ENCODE measurements around the gene VPS54. TPM values are rescaled to one million over a fixed set of nuclear protein-coding genes. Genes with fewer than 3 reads are reported as not detected.
"Not testable (repeated sequence)": the region's sequence is repeated elsewhere in the genome, so short reads cannot be mapped to it uniquely, and the experiment has no call there.

VPS54 gene
- total RNA-seq, 1 donor from 2014 or later: 17.5 TPM

- peak; percentile 0 for DNase-seq (ENCODE audit: low read depth)
- Mint-ChIP-seq H3K9me3 (ENCODE audit: unreplicated experiment) (peaks cover 4% of the 10 kb centered on the region), H3K27ac (ENCODE audit: unreplicated experiment) (no peak overlapping the region), H3K36me3 (ENCODE audit: low read depth, unreplicated experiment) (peaks cover 10% of the 10 kb centered on the region), H3K27me3 (ENCODE audit: low read depth, unreplicated experiment) (no peaks in the 10 kb centered on the region), H3K4me3 (ENCODE audit: unreplicated experiment) (no peak overlapping the region), H3K4me1 (ENCODE audit: low read depth, unreplicated experiment) (no peaks in the 10 kb centered on the region)
- Histone ChIP-seq H3K4me3 (ENCODE audit: insufficient read depth, low read depth, low read length) (no peak overlapping the region), H2AFZ (ENCODE audit: low read depth, low read length) (no peak overlapping the region), H3K27ac (ENCODE audit: low read depth, low read length) (no peak overlapping the region), H3K9me3 (ENCODE audit: insufficient read depth, low read depth, low read length) (no peaks in the 10 kb centered on the region), H4K20me1 (ENCODE audit: insufficient read depth, low read length) (no peaks in the 10 kb centered on the region), H3K27me3 (ENCODE audit: insufficient read depth, low read length) (no peaks in the 10 kb centered on the region), H3K79me2 (ENCODE audit: insufficient read depth, low read length) (no peaks in the 10 kb centered on the region), H3K36me3 (ENCODE audit: insufficient read depth, low read length) (peaks cover 3% of the 10 kb centered on the region), H3K4me2 (ENCODE audit: low read length) (no peak overlapping the region), H3K4me1 (ENCODE audit: insufficient read depth, low read length) (no peaks in the 10 kb centered on the region), H3K9ac (ENCODE audit: low read length) (no peak overlapping the region)
- TF ChIP-seq EZH2 (IDR thresholded peaks at IDR 0.05; ENCODE audit: insufficient read depth, low read length) (no peak), CTCF (IDR thresholded peaks at IDR 0.05; ENCODE audit: insufficient read depth, low read depth, low read length) (no peak)
- FAIRE-seq: peak; percentile 34
Measured at GRCh38 chr2:63950414-63950813, 68.8 kb downstream of the VPS54 start.

GRCh38 chr2:63942788-63943187 is 76.4 kb downstream of the VPS54 start:
- peaks cover 1% of the 10 kb centered on the region for H3K9me3 Mint-ChIP-seq (ENCODE audit: unreplicated experiment)
- no peak overlapping the region for H3K27ac Mint-ChIP-seq (ENCODE audit: unreplicated experiment)
- Histone ChIP-seq H3K79me2 (ENCODE audit: insufficient read depth, low read length) (no peaks in the 10 kb centered on the region), H3K9ac (ENCODE audit: low read length) (no peak overlapping the region), H3K4me1 (ENCODE audit: insufficient read depth, low read length) (no peaks in the 10 kb centered on the region), H3K27ac (ENCODE audit: low read depth, low read length) (no peak overlapping the region), H3K27me3 (ENCODE audit: insufficient read depth, low read length) (no peaks in the 10 kb centered on the region), H3K9me3 (ENCODE audit: insufficient read depth, low read depth, low read length) (no peaks in the 10 kb centered on the region), H3K4me3 (ENCODE audit: insufficient read depth, low read depth, low read length) (no peak overlapping the region), H3K36me3 (ENCODE audit: insufficient read depth, low read length) (no peaks in the 10 kb centered on the region), H4K20me1 (ENCODE audit: insufficient read depth, low read length) (no peaks in the 10 kb centered on the region), H2AFZ (ENCODE audit: low read depth, low read length) (no peak overlapping the region), H3K4me2 (ENCODE audit: low read length) (no peak overlapping the region)
- no peaks in the 10 kb centered on the region for H3K27me3 Mint-ChIP-seq (ENCODE audit: low read depth, unreplicated experiment)
- H3K4me3 Mint-ChIP-seq (ENCODE audit: unreplicated experiment): no peak overlapping the region
- H3K36me3 Mint-ChIP-seq (ENCODE audit: low read depth, unreplicated experiment): peaks cover 3% of the 10 kb centered on the region
- TF ChIP-seq EZH2 (IDR thresholded peaks at IDR 0.05; ENCODE audit: insufficient read depth, low read length) (no peak), CTCF (IDR thresholded peaks at IDR 0.05; ENCODE audit: insufficient read depth, low read depth, low read length) (no peak)
- no peaks in the 10 kb centered on the region for H3K4me1 Mint-ChIP-seq (ENCODE audit: low read depth, unreplicated experiment)
- DNase-seq (ENCODE audit: low read depth): no peak
- no peak for FAIRE-seq

- not testable (repeated sequence) for H3K9me3 ChIP-seq (ENCODE audit: insufficient read depth, low read depth, low read length); H3K4me3 Mint-ChIP-seq (ENCODE audit: unreplicated experiment); H3K9ac ChIP-seq (ENCODE audit: low read length); H3K4me1 Mint-ChIP-seq (ENCODE audit: low read depth, unreplicated experiment); H3K27ac ChIP-seq (ENCODE audit: low read depth, low read length); FAIRE-seq; H3K4me1 ChIP-seq (ENCODE audit: insufficient read depth, low read length); DNase-seq (ENCODE audit: low read depth); H3K79me2 ChIP-seq (ENCODE audit: insufficient read depth, low read length); H3K36me3 ChIP-seq (ENCODE audit: insufficient read depth, low read length); H3K27ac Mint-ChIP-seq (ENCODE audit: unreplicated experiment); H3K4me3 ChIP-seq (ENCODE audit: insufficient read depth, low read depth, low read length); H3K27me3 Mint-ChIP-seq (ENCODE audit: low read depth, unreplicated experiment); H3K4me2 ChIP-seq (ENCODE audit: low read length); H4K20me1 ChIP-seq (ENCODE audit: insufficient read depth, low read length); H2AFZ ChIP-seq (ENCODE audit: low read depth, low read length); H3K27me3 ChIP-seq (ENCODE audit: insufficient read depth, low read length); H3K9me3 Mint-ChIP-seq (ENCODE audit: unreplicated experiment)
- peaks cover 25% of the 10 kb centered on the region for H3K36me3 Mint-ChIP-seq (ENCODE audit: low read depth, unreplicated experiment)
Measured at GRCh38 chr2:63932104-63932503, 87.1 kb downstream of the VPS54 start.

Data from astrocyte (in vitro differentiated cells and primary cell).